HG03196 (cell line): ENCODE results near the gene GTF2H4.
"Not testable (repeated sequence)": the region's sequence is repeated elsewhere in the genome, so short reads cannot be mapped to it uniquely, and the experiment has no call there.

Experiments used
- ATAC-seq: cut with Tn5 transposase; IDR thresholded peaks from one replicate; pipeline ENCODE4 v1.9.1; 2021; ENCODE audit not compliant: unreplicated experiment

The GTF2H4 gene

DNA sequence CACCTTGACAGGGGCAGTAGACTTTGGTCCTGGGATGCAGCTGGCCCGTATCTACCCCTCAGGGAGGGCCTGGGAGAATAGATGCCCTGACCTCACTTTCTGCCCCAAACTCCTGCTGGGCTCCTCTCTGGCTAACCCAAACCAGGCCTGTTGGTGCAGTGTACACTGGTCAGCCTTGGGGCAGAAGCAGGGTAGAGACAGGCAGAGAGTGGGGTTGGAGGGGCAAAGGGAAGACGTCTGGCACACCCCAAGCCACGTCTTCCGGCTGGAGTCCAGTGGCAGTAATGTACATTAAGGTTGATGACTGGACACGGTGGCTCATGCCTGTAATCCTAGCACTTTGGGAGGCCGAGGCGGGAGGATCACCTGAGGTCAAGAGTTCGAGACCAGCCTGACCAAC lies 14.3 kb upstream of the GTF2H4 start:
- ATAC-seq: no peak

DNA sequence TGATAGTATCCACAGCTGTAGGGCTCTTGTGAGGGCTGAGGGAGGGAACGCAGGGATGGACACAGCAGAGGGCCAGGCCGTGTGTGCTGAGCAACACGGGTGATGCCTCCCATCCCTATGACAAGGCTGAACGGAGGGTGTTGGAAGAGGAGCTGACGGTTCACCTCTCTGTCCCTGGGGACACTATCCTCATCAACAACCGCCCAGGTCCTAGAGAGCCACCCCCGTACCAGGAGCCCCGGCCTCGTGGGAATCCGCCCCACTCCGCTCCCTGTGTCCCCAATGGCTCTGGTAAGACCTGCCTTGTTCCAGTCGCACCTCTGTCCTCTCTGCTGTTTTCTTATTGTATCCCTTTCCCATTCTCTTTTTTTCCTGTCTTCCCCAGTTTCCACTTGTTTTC lies 13.6 kb upstream of the GTF2H4 start:
- ATAC-seq: no peak

DNA sequence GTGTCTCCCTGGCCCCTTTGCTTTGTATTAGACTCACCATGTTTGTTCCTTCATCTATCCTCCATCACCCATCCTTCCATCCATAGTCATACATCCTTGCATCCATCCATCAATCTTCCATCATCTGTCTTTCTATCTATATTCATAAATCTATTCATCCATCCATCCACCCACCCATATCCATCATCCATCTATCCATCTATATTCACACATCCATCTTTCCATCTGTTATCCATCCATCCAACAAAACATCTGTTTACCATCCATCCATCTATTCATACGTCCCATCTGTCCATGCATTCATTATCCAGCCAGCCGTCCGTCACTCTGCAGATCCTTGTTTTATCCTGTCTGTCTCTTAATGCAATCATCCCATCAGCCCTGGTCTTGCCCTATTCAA lies 13.1 kb upstream of the GTF2H4 start:
- ATAC-seq: no peak

- no peak for ATAC-seq
These were observed 12.7 kb upstream of the GTF2H4 start for GRCh38 chr6:30895343-30895742.

GRCh38 chr6:30896541-30896940 lies 11.5 kb upstream of the GTF2H4 start:
- no peak for ATAC-seq

- ATAC-seq: no peak
These were observed 10.1 kb upstream of the GTF2H4 start for GRCh38 chr6:30897882-30898281.

- ATAC-seq: no peak
These were observed 9.2 kb upstream of the GTF2H4 start for GRCh38 chr6:30898750-30899360.

DNA sequence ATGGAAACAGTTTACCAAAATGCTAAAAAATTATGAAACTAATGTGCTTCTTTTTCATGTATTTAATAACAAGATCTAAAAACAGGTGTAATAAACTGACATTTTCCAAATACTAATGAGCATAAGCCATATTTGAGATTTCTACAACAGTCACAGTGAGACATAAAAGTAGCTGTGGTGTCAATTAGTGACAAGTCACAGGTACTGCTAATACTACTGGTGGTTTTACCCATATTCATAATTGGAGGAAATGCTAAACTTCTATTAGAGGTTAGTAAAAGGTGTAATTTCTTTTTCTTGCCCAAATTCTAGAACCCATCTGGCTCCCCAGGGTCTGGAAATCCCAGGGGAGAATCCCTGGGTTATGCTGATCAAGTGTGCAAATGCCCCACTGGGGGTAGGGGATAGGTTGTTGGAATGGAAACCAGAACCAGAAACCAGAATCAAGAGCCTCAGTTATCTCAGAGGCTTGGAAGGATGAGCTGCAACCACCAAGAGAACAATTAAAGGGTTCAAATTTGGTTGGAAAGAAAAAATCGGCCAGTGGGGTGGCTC lies 7.1 kb upstream of the GTF2H4 start:
- no peak for ATAC-seq

DNA sequence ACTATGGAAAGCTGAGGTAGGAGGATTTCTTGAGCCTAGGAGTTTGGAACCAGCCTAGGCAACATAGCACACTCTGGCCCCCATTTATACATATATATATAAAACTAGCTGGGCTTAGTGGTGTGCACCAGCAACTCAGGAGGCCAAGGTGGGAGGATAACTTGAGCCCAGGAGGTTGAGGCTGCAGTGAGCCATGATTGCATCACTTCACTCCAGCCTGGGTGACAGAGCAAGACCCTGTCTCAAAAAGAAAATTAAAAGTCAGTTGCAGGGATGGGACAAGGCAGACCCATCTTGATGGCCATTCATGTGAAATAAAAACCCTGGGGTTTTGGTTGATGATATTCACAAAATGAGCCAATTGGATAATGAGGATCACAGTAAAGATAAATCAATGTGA lies 6.6 kb upstream of the GTF2H4 start:
- ATAC-seq: no peak

GRCh38 chr6:30902196-30902595 lies 5.8 kb upstream of the GTF2H4 start:
- not testable (repeated sequence) for ATAC-seq

DNA sequence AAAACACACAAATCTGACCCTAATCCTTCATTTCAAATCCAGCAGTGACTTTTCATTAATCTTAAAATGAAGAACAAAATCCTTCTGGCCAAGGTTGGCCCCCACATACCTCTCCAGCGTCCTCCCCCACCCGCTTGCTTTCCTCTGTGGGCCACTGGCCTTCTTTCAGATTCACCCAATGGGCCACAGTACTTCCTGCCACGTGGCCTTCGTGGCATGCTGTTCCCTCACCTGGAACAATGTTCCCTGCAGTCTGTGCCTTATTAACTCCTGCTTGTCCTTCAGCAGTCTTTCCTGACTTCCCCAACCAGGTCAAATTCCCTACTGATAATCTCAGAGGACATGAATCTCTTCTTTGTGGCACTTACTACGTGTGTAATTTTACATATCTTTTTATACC lies 5.3 kb upstream of the GTF2H4 start:
- no peak for ATAC-seq

- no peak for ATAC-seq
These were observed 4.8 kb upstream of the GTF2H4 start for GRCh38 chr6:30903236-30903635.

DNA sequence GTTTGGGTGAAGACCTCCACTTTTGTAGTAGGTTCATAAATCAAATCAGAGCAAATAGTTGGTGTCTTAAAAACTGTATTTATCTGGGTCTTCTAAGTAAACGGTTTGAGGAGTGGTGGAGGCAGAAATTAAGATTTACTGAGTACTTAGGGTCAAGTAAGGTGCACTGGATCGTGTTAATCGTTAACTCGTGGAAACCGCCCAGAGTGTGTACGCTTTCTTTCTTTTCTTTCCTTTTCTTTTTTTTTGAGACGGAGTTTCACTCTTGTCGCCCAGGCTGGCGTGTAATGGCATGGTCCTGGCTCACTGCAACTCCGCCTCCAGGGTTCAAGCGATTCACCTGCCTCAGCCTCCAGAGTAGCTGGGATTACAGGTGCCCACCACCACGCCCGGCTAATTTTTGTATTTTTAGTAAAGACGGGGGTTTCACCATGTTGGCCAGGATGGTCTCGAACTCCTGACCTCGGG lies 683 bp upstream of the GTF2H4 start:
- ATAC-seq: not testable (repeated sequence)

DNA sequence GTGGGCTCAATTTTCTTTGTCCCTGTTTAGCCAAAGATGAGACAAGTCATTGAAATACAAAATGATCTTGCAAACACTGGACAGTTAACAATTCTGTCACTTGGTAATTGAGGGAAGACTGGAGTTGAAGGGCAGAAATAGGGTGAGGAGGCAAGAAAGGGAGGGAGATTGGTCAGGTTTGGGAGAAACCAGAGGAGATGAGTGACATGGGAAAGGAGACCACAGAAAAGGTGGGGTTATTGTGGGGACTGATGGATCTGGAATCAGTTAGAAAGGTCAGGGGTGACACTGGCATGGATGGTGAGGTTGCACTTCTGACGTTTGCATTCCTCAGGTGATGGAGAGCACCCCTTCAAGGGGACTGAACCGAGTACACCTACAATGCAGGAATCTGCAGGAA lies 693 bp downstream of the GTF2H4 start:
- ATAC-seq: no peak

GRCh38 chr6:30910473-30910872 lies 2.5 kb downstream of the GTF2H4 start:
- not testable (repeated sequence) for ATAC-seq

DNA sequence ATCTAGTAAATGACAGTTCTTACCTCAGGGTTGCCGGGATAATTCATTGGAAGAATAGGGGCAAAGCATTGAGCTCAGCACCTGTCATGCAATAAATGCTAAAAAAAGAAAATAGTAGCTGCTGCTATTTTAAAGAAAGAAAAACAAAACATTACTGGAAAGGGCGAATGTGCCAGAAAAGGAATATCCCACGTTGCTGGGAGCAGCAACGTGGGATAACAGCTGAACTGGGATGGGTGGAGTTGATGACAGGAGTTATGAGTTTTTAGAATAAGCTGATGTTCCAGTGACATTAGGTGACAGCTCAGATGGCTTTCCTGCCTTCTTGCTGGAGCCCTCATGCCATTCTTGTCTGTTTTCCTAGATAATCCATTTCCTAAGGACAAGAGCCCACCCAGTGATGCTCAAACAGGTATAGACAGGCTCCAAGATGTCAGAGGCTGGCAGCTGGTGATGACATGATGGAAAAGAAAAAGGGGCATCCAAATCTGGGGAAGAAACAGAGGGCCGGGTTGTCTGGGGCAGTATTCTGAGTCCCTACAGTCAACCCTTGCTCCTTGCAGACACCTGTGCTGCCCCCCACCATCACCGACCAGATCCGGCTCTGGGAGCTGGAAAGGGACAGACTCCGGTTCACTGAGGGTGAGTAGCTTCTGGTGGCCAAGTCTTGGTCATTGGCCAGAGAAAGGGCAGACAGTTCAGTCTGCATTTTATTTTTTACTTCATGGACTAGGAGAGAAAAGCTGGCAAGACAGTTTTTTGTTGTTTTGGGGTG lies 4.9 kb downstream of the GTF2H4 start:
- ATAC-seq: no peak

DNA sequence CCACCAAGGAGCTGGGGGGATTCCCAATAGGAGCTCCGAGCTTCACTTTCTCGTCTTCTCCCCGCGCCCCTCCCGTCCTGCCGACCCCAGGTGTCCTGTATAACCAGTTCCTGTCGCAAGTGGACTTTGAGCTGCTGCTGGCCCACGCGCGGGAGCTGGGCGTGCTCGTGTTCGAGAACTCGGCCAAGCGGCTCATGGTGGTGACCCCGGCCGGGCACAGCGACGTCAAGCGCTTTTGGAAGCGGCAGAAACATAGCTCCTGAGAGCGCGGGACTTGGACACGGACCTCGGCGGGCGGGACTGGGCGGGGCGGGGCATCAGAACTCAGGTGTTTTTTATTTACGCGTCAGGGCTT lies 5.7 kb downstream of the GTF2H4 start:
- no peak for ATAC-seq

- ATAC-seq: peak; percentile 66
These were observed 6.3 kb downstream of the GTF2H4 start, which contains the start of gene VARS2 for GRCh38 chr6:30914076-30914853. Gene VARS2, plus strand, starts transcription at chr6:30914238. Its CDS starts 599 bp downstream, at chr6:30914837.

- ATAC-seq: no peak
These were observed 7.0 kb downstream of the GTF2H4 start for GRCh38 chr6:30914854-30915590.

DNA sequence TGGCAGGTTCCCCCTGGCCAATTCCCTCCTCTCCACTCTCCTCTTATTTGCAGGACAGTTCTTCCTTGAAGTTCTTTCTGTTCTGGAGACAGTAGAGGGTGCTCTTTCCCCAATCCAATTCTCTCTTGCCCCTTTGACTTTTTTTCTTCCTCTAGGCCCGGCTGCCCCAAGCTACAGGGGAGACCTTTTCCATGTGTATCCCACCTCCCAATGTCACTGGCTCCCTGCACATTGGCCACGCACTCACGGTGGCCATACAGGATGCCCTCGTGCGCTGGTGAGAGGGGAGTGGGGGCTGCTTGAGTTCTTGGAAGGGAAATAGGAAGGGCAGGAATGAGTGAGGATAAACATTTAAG lies 7.6 kb downstream of the GTF2H4 start:
- ATAC-seq: no peak

DNA sequence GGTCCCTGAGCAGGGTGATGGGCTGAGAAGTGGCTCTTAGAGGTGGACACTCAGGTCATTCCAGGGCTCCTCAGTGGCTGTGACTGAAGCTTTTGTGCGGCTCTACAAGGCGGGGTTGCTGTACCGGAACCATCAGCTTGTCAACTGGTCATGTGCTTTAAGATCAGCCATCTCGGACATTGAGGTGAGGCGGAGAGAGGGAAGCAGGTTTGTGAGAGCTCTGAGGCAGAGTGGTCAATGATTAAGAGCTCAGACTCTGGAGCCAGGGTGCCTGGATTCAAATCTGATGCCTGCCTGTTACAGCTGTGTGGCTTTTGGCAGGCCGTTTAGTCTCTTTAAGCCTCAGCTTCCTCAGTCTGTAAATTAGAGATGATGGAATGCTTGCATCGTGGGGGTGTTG lies 9.0 kb downstream of the GTF2H4 start:
- no peak for ATAC-seq
